Kidney (tissue), 14 donors: ENCODE data around the gene CDC5L. TPM values are rescaled to one million over a fixed set of nuclear protein-coding genes. Genes with fewer than 3 reads are reported as not detected.

Experiments
- DNase-seq, 5 donors: peaks; one replicate each; pipeline ENCODE4 v3.0.0-alpha.2; 2013 to 2020
- FAIRE-seq: peaks from 2 replicates; lab custom pipeline; 2012; peaks lifted over from hg19 to GRCh38; lab: Jason Lieb, UNC
- H3K27ac ChIP-seq, 2 donors: one replicate each; pipeline ENCODE4 v1.7.0; 2013; ENCODE audit warnings: low read depth in 2 of 2, low read length in 2 of 2, inconsistent platforms in 1 of 2
- H3K27me3 ChIP-seq: one replicate; pipeline ENCODE4 v1.7.1; 2013; ENCODE audit warnings: low read length, inconsistent platforms; ENCODE audit not compliant: control insufficient read depth, insufficient read depth
- H3K36me3 ChIP-seq, 3 donors: one replicate each; pipeline versions ENCODE4 v1.7.0 to v1.7.1; 2013; ENCODE audit warnings: low read length in 3 of 3, control low read depth in 1 of 3, inconsistent platforms in 1 of 3; ENCODE audit not compliant: insufficient read depth in 3 of 3, control insufficient read depth in 2 of 3
- H3K4me1 ChIP-seq, 3 donors: one replicate each; pipeline versions ENCODE4 v1.7.0 to v1.7.1; 2013; ENCODE audit warnings: low read length in 3 of 3, inconsistent platforms in 1 of 3, low read depth in 1 of 3; ENCODE audit not compliant: control insufficient read depth in 2 of 3, insufficient read depth in 2 of 3
- H3K4me3 ChIP-seq, 3 donors: one replicate each; pipeline versions ENCODE4 v1.7.0 to v1.8.1; 2013; ENCODE audit warnings: low read length in 3 of 3, control low read depth in 1 of 3, inconsistent platforms in 1 of 3
- H3K9ac ChIP-seq, 3 donors: one replicate each; pipeline versions ENCODE4 v1.7.0 to v1.7.1; 2013; ENCODE audit warnings: low read length in 3 of 3, control low read depth in 1 of 3, inconsistent platforms in 1 of 3
- H3K9me3 ChIP-seq, 3 donors: one replicate each; pipeline versions ENCODE4 v1.7.0 to v1.7.1; 2013; ENCODE audit warnings: low read length in 3 of 3, control low read depth in 1 of 3, inconsistent platforms in 1 of 3; ENCODE audit not compliant: control insufficient read depth in 2 of 3, insufficient read depth in 1 of 3
- intact Hi-C: fragments of 100-400 bp; cut with DNase I; formaldehyde crosslinking; loops from one replicate; pipeline ENCODE4 v1.11.1; 2022
- polyA plus RNA-seq: library from polyadenylated mRNA; stranded (reverse); fragments of 350-450 nt; fragmentation: Illumina TruSeq; extraction: RNeasy Lipid Tissue Mini Kit (QIAGEN cat#74804); gene quantifications from one replicate; pipeline ENCODE4 v1.2.3, GENCODE V29; 2014; ENCODE audit warnings: low read depth, low replicate concordance; ENCODE audit not compliant: insufficient read depth
- total RNA-seq: library from RNA; stranded (reverse); fragmentation: NEBNext Ultra II Directional; extraction: Animal tissue kit (Norgen Biotek cat#: 25700); gene quantifications from one replicate; pipeline ENCODE4 v1.2.1, GENCODE V29; 2021
- TF ChIP-seq, protein P1 (sequence below): IDR thresholded peaks from 3 replicates; pipeline ENCODE4 v1.5.1; 2012; ENCODE audit warnings: mild to moderate bottlenecking, moderate library complexity, borderline replicate concordance; ENCODE audit not compliant: insufficient read depth; ENCODE audit errors: extremely low read depth
- donor health status: control.
- donor health status: control.
- donor health status: control.
- donor health status: control.
- donor health status: control.
- donor health status: DM: yes; HTN: yes; CAD: no.
- donor health status: Normal renal cell carcinoma (clear cell type).

CDC5L gene
- total and polyA plus RNA-seq, 2 donors from 2014 or later, result 7.6 to 17.6 TPM

DNA sequence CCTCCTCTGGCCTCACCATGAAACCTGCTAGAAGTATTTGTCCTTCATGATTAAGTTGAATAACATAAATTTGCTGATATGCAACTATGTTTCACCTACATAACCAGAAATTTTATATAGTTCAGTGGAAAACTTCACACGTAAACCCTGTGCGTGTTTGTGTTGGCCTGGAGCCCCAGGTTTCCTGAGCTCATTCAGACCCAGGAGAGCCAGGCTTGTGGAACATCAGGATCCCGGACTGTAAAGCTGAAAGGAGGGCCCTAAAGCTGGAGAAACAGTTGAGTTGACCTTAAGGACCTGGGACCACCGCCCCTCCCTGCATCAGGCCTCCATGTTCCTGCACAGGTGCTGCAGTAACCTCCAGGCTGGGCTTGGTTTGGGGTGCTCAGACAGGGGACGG lies 48.2 kb upstream of the CDC5L start:
- FAIRE-seq (no peak), DNase-seq (no peak)
- Histone ChIP-seq H3K27ac (no peak overlapping the region), H3K4me1 (no peaks in the 10 kb centered on the region), H3K9ac (no peak overlapping the region), H3K9me3 (no peaks in the 10 kb centered on the region), H3K36me3 (no peaks in the 10 kb centered on the region), H3K4me3 (no peak overlapping the region), H3K27me3 (no peaks in the 10 kb centered on the region)
- TF ChIP-seq, protein P1, sequence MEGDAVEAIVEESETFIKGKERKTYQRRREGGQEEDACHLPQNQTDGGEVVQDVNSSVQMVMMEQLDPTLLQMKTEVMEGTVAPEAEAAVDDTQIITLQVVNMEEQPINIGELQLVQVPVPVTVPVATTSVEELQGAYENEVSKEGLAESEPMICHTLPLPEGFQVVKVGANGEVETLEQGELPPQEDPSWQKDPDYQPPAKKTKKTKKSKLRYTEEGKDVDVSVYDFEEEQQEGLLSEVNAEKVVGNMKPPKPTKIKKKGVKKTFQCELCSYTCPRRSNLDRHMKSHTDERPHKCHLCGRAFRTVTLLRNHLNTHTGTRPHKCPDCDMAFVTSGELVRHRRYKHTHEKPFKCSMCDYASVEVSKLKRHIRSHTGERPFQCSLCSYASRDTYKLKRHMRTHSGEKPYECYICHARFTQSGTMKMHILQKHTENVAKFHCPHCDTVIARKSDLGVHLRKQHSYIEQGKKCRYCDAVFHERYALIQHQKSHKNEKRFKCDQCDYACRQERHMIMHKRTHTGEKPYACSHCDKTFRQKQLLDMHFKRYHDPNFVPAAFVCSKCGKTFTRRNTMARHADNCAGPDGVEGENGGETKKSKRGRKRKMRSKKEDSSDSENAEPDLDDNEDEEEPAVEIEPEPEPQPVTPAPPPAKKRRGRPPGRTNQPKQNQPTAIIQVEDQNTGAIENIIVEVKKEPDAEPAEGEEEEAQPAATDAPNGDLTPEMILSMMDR, result no peak
- intact Hi-C loops, result no loop called here

DNA sequence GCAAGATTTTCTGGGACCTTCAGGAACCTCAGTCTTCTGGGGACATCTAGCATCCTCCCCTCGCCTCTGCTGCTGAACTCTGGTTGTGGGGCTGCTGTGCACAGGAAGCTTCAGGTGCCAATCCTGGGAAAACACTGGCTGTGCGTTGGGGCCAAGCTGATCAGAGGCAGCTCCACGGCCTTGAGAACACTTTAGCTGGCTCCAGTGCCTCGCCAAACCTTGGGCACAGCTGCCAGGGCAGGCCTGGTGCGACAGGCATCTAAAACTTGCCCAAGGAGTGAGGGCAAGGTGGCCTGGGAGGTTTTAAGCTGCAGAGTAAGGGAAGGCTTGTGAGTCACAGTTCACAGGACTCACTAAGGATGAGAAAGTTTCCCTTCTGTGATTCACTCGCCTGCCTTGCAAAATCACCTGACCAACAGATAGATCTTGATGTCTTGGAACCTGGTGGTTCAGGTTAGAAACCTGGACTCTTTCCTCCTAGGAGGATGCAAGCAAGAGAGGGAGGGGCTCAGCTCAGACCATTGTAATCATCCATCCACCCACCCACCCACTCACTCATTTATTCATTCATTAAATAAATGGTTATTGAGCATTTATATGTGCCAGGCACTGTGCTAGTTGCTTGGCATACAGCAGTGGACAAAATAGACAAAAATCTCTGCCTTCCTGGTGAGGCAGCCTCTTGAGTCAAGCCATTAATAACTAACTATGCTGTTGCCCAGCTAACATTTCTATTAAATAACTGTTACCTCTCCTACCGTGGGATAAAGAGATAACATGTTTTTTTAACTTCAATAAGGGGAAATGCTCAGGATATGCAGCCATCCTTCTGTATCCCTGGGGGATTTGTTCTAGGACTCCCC lies 47.5 kb upstream of the CDC5L start:
- Histone ChIP-seq H3K4me1 (no peaks in the 10 kb centered on the region), H3K4me3 (no peak overlapping the region), H3K27me3 (no peaks in the 10 kb centered on the region), H3K9ac (no peak overlapping the region), H3K9me3 (no peaks in the 10 kb centered on the region), H3K27ac (no peak overlapping the region), H3K36me3 (no peaks in the 10 kb centered on the region)
- FAIRE-seq (no peak), DNase-seq (no peak)
- TF ChIP-seq, protein P1, result no peak
- intact Hi-C loops, result no loop called here

DNA sequence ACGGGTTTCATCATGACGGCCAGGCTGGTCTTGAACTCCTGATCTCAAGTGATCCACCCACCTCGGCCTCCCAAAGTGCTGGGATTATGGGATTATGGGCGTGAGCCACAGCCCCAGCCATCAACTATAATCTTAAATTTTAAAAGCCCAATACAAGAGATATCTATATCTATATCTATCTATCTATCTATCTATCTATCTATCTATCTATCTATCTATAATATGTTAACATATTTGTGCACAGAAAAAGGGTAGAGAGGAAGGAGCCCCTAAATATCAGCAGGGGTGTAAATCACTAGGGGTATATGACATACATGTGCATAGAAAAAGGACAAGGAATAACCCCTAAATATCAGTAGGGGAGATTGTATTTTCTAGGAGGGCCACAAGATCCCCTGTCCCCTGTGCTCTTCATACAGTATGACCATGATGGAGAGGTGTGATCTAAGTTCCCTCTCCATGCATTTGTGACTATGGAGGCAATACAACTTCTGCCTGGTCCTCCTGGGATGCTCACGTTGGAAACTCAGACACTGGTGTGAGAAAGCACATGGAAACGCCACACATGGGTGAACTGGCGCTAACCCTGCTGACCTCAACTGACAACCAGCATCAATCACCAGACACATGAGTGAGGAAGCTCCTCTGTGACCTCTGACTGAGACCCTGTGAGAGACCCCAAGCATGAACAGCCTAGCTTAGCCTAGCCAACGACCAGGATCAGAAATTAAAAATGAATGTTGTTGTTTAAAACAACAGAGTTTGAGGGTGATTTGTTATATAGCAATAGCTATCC lies 46.2 kb upstream of the CDC5L start:
- no peak overlapping the region for H3K9ac ChIP-seq
- TF ChIP-seq, protein P1, result no peak
- H3K9me3 ChIP-seq, result no peaks in the 10 kb centered on the region
- no peaks in the 10 kb centered on the region for H3K36me3 ChIP-seq
- no peak overlapping the region for H3K27ac ChIP-seq
- DNase-seq (peak in 4 of 5 donors; percentile 73 to 82 (median 79)), FAIRE-seq (no peak)
- H3K27me3 ChIP-seq, result no peaks in the 10 kb centered on the region
- intact Hi-C loops, result no loop called here
- H3K4me1 ChIP-seq, result no peaks in the 10 kb centered on the region
- no peak overlapping the region for H3K4me3 ChIP-seq
